Glutamatergic neuron (in vitro differentiated cells): ENCODE measurements around the gene TNPO3. TPM values are rescaled to one million over a fixed set of nuclear protein-coding genes. Genes with fewer than 3 reads are reported as not detected.
"Not testable (repeated sequence)": the region's sequence is repeated elsewhere in the genome, so short reads cannot be mapped to it uniquely, and the experiment has no call there.

Source experiments
- DNase-seq: peaks from one replicate; pipeline ENCODE4 v3.0.0; 2022
- H3K27ac Mint-ChIP-seq: one replicate; pipeline ENCODE4 v1.8.0; 2020; ENCODE audit warnings: mild to moderate bottlenecking, mixed read lengths, inconsistent platforms; ENCODE audit not compliant: unreplicated experiment
- H3K27me3 Mint-ChIP-seq: one replicate; pipeline ENCODE4 v1.8.0; 2020; ENCODE audit warnings: mild to moderate bottlenecking, moderate library complexity, mixed read lengths, inconsistent platforms; ENCODE audit not compliant: unreplicated experiment
- H3K36me3 Mint-ChIP-seq: one replicate; pipeline ENCODE4 v1.8.0; 2020; ENCODE audit warnings: mild to moderate bottlenecking, mixed read lengths, inconsistent platforms; ENCODE audit not compliant: unreplicated experiment
- H3K4me1 Mint-ChIP-seq: one replicate; pipeline ENCODE4 v1.8.0; 2020; ENCODE audit warnings: mild to moderate bottlenecking, low read depth, mixed read lengths, inconsistent platforms; ENCODE audit not compliant: unreplicated experiment
- H3K4me3 Mint-ChIP-seq: one replicate; pipeline ENCODE4 v1.8.0; 2020; ENCODE audit warnings: mild to moderate bottlenecking, mixed read lengths, inconsistent platforms; ENCODE audit not compliant: unreplicated experiment
- H3K9me3 Mint-ChIP-seq: one replicate; pipeline ENCODE4 v1.8.0; 2020; ENCODE audit warnings: mild to moderate bottlenecking, moderate library complexity, mixed read lengths, inconsistent platforms; ENCODE audit not compliant: unreplicated experiment
- CTCF ChIP-seq: fragments of 200-600 bp; sonication (generic); IDR thresholded peaks from one replicate; pipeline ENCODE4 v1.5.0; 2021; ENCODE audit not compliant: partially characterized antibody, unreplicated experiment
- total RNA-seq: library from RNA; stranded (reverse); fragmentation: NEBNext Ultra II Directional; extraction: Animal tissue kit (Norgen Biotek cat#: 25700); gene quantifications from one replicate; pipeline ENCODE4 v1.2.1, GENCODE V29; 2021; ENCODE audit not compliant: unreplicated experiment

TNPO3 gene
- total RNA-seq, 1 donor from 2014 or later: 53.8 TPM

- peaks cover 8% of the 10 kb centered on the region for H3K4me1 Mint-ChIP-seq
- H3K36me3 Mint-ChIP-seq: no peaks in the 10 kb centered on the region
- H3K4me3 Mint-ChIP-seq: peak overlapping the region; percentile 99
- peaks cover 11% of the 10 kb centered on the region for H3K27me3 Mint-ChIP-seq
- H3K9me3 Mint-ChIP-seq: peaks cover 10% of the 10 kb centered on the region
- TF ChIP-seq CTCF: no peak
- no peak for DNase-seq
- no peak overlapping the region for H3K27ac Mint-ChIP-seq
These were observed 1.1 kb upstream of the TNPO3 start for GRCh38 chr7:129055861-129056464.

GRCh38 chr7:129055294-129055816 is 444 bp upstream of the TNPO3 start:
- peaks cover 10% of the 10 kb centered on the region for H3K9me3 Mint-ChIP-seq
- H3K4me3 Mint-ChIP-seq: peak overlapping the region; percentile 99
- no peaks in the 10 kb centered on the region for H3K36me3 Mint-ChIP-seq
- peaks cover 11% of the 10 kb centered on the region for H3K27me3 Mint-ChIP-seq
- DNase-seq: no peak
- no peak for TF ChIP-seq CTCF
- peaks cover 10% of the 10 kb centered on the region for H3K4me1 Mint-ChIP-seq
- peak overlapping the region; percentile 99 for H3K27ac Mint-ChIP-seq

GRCh38 chr7:129053938-129054437 is 923 bp downstream of the TNPO3 start:
- Mint-ChIP-seq H3K4me3 (peak overlapping the region; percentile 99), H3K27ac (peak overlapping the region; percentile 99), H3K27me3 (peaks cover 10% of the 10 kb centered on the region), H3K4me1 (peaks cover 14% of the 10 kb centered on the region), H3K36me3 (peaks cover 4% of the 10 kb centered on the region), H3K9me3 (peaks cover 10% of the 10 kb centered on the region)
- no peak for DNase-seq
- no peak for TF ChIP-seq CTCF

- H3K4me1 Mint-ChIP-seq: peaks cover 14% of the 10 kb centered on the region
- H3K4me3 Mint-ChIP-seq: peak overlapping the region; percentile 99
- peaks cover 10% of the 10 kb centered on the region for H3K27me3 Mint-ChIP-seq
- peaks cover 4% of the 10 kb centered on the region for H3K36me3 Mint-ChIP-seq
- no peak overlapping the region for H3K27ac Mint-ChIP-seq
- no peak for DNase-seq
- H3K9me3 Mint-ChIP-seq: peaks cover 10% of the 10 kb centered on the region
- no peak for TF ChIP-seq CTCF
These were observed 2.5 kb downstream of the TNPO3 start for GRCh38 chr7:129052441-129052840.

- H3K4me1 Mint-ChIP-seq: peaks cover 14% of the 10 kb centered on the region
These were observed 3.5 kb downstream of the TNPO3 start for GRCh38 chr7:129051459-129051858.

More at GRCh38 chr7:129051459-129051858, 3.5 kb downstream of the TNPO3 start:
- H3K27me3 Mint-ChIP-seq: peaks cover 10% of the 10 kb centered on the region
- not testable (repeated sequence) for H3K4me3 Mint-ChIP-seq, H3K36me3 Mint-ChIP-seq, H3K9me3 Mint-ChIP-seq, DNase-seq, H3K27ac Mint-ChIP-seq
